GM18951 (cell line): ENCODE results near the gene MYH15.

Experiments used
- POLR2A ChIP-seq: IDR thresholded peaks from 4 replicates; pipeline ENCODE4 v1.6.1; 2011; ENCODE audit warnings: mild to moderate bottlenecking; ENCODE audit not compliant: insufficient read length, insufficient read depth; ENCODE audit errors: extremely low read depth
- in situ Hi-C: fragments of 300-500 bp; cut with MboI; formaldehyde crosslinking; loops from one replicate; pipeline ENCODE4 v1.12.0; 2022; ENCODE audit warnings: low sequenced_read_pairs, mixed read lengths, inconsistent platforms; ENCODE audit not compliant: unreplicated experiment

Gene MYH15

DNA sequence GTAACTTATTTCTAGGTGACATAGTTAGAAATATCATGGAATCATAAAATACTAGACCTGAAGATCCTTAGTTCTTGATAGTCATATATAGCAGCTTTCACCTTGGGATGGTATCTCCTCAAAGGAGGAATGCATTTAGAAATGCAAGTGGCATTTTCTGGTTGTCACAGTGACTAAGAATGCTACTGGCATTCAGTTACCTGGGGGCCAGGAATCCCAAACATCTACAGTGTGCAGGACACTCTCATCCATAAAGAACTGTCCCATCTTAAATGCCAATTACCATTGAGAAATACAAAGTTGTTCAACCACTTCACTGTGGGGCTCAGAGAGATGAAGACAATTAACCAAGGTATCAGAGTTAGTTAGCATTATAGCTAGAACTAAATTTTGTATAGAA lies 36.7 kb downstream of the MYH15 start:
- in situ Hi-C loops, result no loop called here
- no peak for TF ChIP-seq POLR2A

DNA sequence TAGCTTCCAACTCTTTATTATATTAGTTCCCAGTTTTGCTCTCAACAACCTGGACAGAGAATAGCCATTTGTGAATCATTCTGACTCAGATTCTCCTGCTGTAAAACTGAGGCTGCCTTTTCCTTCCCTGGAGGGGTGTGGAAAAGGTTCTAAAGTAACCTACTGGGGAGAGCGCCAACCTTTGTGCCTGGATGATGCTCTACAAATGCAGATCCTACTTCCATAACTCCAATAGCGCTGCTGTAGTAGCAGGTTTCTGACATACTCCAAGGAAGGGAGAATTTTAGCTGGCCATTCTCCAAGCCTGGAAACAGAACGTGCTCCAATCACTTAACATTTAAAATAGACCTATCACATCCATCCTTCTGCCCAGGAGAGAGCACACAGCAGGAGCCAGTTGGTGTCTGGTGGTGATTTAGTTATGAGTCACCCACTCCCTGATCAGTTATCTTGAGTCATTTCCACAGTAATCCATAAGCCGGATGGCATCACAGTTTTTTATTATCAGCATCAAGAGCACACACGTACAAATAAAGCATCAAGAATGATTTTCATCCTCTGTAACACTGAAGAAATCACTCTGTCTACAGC lies 38.3 kb downstream of the MYH15 start:
- in situ Hi-C loops, result no loop called here
- no peak for TF ChIP-seq POLR2A

DNA sequence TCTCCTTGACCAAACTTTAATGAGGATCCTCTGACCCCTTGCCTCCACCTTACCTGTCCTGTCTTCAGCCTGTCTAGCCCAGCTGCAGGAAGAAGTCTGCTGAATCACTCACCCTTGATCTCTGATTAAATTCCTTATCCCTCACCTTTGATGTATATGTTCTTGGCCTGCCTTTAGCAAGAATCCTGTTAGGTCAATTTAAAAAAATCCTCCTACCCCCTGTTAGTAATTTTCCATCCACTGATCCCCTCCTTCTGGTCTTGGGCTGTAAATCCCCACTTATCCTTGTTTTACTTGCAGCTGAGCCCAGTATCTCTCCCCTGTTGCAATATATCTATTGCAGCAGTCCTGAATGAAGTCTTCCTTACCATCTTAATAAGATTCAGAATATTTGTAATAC lies 39.0 kb downstream of the MYH15 start:
- in situ Hi-C loops, result no loop called here

DNA sequence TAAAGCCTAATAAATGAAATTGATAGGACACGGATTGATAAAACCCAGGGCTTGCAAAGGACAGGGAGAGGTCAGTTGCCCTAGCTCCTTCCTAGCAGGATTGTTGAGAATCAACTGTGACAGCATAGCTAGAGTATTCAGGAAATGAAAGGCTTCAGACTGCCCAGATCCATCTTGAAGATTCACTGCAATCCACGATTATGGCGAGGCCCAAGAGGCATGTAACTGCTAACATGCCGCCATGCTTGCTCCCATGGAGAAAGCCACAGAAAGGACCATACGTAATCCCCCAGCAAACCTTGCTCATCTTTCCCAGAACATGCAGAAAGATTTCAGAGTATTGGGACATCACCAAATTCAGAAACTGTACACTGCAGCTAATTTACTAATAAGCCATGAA lies 41.3 kb downstream of the MYH15 start:
- in situ Hi-C loops, result no loop called here
- no peak for TF ChIP-seq POLR2A

More for the DNA sequence above, 39.0 kb downstream of the MYH15 start:
- TF ChIP-seq POLR2A, result no peak

GRCh38 chr3:108468577-108468976 lies 41.8 kb downstream of the MYH15 start:
- in situ Hi-C loops, result no loop called here
- TF ChIP-seq POLR2A, result no peak

- in situ Hi-C loops, result no loop called here
Measured at GRCh38 chr3:108462899-108463298, 47.5 kb downstream of the MYH15 start.

GRCh38 chr3:108461661-108462111 lies 48.7 kb downstream of the MYH15 start:
- in situ Hi-C loops, result no loop called here
- TF ChIP-seq POLR2A, result no peak

More at GRCh38 chr3:108462899-108463298, 47.5 kb downstream of the MYH15 start:
- TF ChIP-seq POLR2A, result no peak

GRCh38 chr3:108459225-108459624 lies 51.2 kb downstream of the MYH15 start:
- in situ Hi-C loops, result no loop called here
- no peak for TF ChIP-seq POLR2A

GRCh38 chr3:108455212-108455705 lies 55.1 kb downstream of the MYH15 start:
- in situ Hi-C loops, result no loop called here
- no peak for TF ChIP-seq POLR2A

- in situ Hi-C loops, result no loop called here
- TF ChIP-seq POLR2A, result no peak
Measured at GRCh38 chr3:108453565-108453964, 56.8 kb downstream of the MYH15 start.

DNA sequence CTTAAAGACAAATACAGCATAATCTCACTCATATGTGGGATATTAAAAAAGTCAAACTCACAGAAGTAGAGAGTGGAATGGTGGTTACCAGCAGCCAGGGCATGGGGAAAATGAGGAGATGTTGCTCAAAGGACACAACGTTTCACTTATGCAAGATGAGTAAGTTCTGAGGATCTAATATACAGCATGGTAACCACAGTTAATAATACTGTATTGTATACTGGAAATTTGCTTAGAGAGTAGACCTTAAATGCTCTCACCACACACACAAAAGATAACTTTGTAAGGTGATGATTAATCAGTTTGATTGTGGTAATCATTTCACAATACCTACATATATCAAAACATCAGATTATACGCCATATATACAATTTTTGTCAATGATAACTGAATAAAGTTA lies 60.0 kb downstream of the MYH15 start:
- in situ Hi-C loops, result no loop called here
- TF ChIP-seq POLR2A, result no peak

DNA sequence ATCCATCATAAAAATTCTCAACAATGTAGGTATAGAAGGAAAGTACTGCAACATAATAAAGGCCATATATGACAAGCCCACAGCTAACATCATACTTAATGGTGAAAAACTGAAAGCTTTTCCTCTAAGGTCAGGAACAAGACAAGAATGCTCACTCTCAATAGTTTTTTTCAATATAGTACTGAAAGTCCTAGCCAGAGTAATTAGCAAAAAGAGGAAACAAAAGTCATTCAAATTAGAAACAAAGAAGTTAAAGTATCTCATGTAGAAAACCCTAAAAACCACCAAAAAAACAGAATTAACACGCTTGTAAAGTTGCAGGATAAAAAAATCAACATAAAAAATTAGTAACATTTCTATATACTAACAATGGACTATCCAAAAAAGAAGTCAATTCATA lies 61.8 kb downstream of the MYH15 start:
- TF ChIP-seq POLR2A, result no peak
- in situ Hi-C loops, result no loop called here

GRCh38 chr3:108447096-108447847 lies 63.1 kb downstream of the MYH15 start:
- in situ Hi-C loops, result no loop called here

GRCh38 chr3:108442281-108442680 lies 68.1 kb downstream of the MYH15 start:
- no peak for TF ChIP-seq POLR2A
- in situ Hi-C loops, result no loop called here

More at GRCh38 chr3:108447096-108447847, 63.1 kb downstream of the MYH15 start:
- TF ChIP-seq POLR2A, result no peak
